IMR-90 (cell line): Measurements from ENCODE around the gene IMMT. TPM values are rescaled to one million over a fixed set of nuclear protein-coding genes. Genes with fewer than 3 reads are reported as not detected.

ENCODE experiments used
- ATAC-seq: fragments of 200-7000 bp; cut with Tn5 transposase; 2 replicates; pipeline ENCODE4 v1.9.1; 2020; ENCODE audit warnings: low read depth, mild to moderate bottlenecking, moderate library complexity
- BruUV-seq: library from RNA; stranded (reverse); fragments of 400-500 nt; replicated peaks from 2 replicates; lab custom pipeline; 2021; lab: Mats Ljungman, UMichigan
- CTCF ChIA-PET: fragments of 300-600 bp; formaldehyde crosslinking; extraction: SDS; loops from one replicate; lab custom pipeline; 2021; ENCODE audit warnings: antibody characterized with exemption; lab: Yijun Ruan, JAX
- POLR2A ChIA-PET: fragments of 300-600 bp; sonication (Branson Sonifier 250); formaldehyde crosslinking; loops from one replicate; lab custom pipeline; 2022; ENCODE audit warnings: antibody characterized with exemption; ENCODE audit not compliant: unreplicated experiment; lab: Charles Lee
- DNase-seq: peaks from one replicate; pipeline ENCODE4 v3.0.0; 2013
- H2AFZ ChIP-seq: replicated peaks from 2 replicates; pipeline ENCODE3; 2013; ENCODE audit warnings: low read length, mild to moderate bottlenecking; ENCODE audit not compliant: poor library complexity
- H2AK5ac ChIP-seq: 2 replicates; pipeline ENCODE4 v1.6.1; 2013; ENCODE audit warnings: low read depth, low read length, inconsistent platforms
- H2AK9ac ChIP-seq: replicated peaks from 2 replicates; pipeline ENCODE3; 2013; ENCODE audit warnings: mild to moderate bottlenecking, low read depth, low read length, moderate library complexity; ENCODE audit not compliant: poor library complexity
- H2BK120ac ChIP-seq: 2 replicates; pipeline ENCODE4 v1.6.1; 2013; ENCODE audit warnings: low read depth, low read length, inconsistent platforms
- H2BK15ac ChIP-seq: 3 replicates; pipeline ENCODE4 v1.6.1; 2013; ENCODE audit warnings: low read depth, low read length, inconsistent platforms
- H2BK20ac ChIP-seq: 2 replicates; pipeline ENCODE4 v1.6.1; 2013; ENCODE audit warnings: low read depth, mild to moderate bottlenecking, inconsistent platforms, low read length, moderate library complexity
- H2BK5ac ChIP-seq: 2 replicates; pipeline ENCODE4 v1.6.1; 2013; ENCODE audit warnings: mild to moderate bottlenecking, low read depth, low read length, inconsistent platforms; ENCODE audit not compliant: poor library complexity, severe bottlenecking
- H3K14ac ChIP-seq: replicated peaks from 2 replicates; pipeline ENCODE4 v1.6.1; 2013; ENCODE audit warnings: low read depth, low read length, inconsistent platforms
- H3K18ac ChIP-seq: 2 replicates; pipeline ENCODE4 v1.6.1; 2013; ENCODE audit warnings: low read depth, low read length, control low read depth
- H3K23ac ChIP-seq: 2 replicates; pipeline ENCODE4 v1.6.1; 2013; ENCODE audit warnings: low read depth, low read length, inconsistent platforms
- H3K27ac ChIP-seq: 2 replicates; pipeline ENCODE4 v1.5.1; 2013; ENCODE audit warnings: mild to moderate bottlenecking, control low read depth, low read length; ENCODE audit not compliant: insufficient read depth
- H3K27me3 ChIP-seq: 2 replicates; pipeline ENCODE4 v1.6.1; 2013; ENCODE audit warnings: low read length; ENCODE audit not compliant: control insufficient read depth, insufficient read depth
- H3K36me3 ChIP-seq: 2 replicates; pipeline ENCODE4 v1.6.1; 2013; ENCODE audit warnings: low read length, mixed read lengths; ENCODE audit not compliant: control insufficient read depth, insufficient read depth
- H3K4ac ChIP-seq: 2 replicates; pipeline ENCODE4 v1.6.1; 2013; ENCODE audit warnings: low read depth, low read length, inconsistent platforms
- H3K4me1 ChIP-seq: 2 replicates; pipeline ENCODE4 v1.6.1; 2013; ENCODE audit warnings: low read length, mixed read lengths; ENCODE audit not compliant: control insufficient read depth, insufficient read depth
- H3K4me2 ChIP-seq: 2 replicates; pipeline ENCODE4 v1.6.1; 2013; ENCODE audit warnings: low read depth, mild to moderate bottlenecking, control low read depth, low read length, moderate library complexity
- H3K4me3 ChIP-seq: 2 replicates; pipeline ENCODE4 v1.5.1; 2013; ENCODE audit warnings: low read depth, mild to moderate bottlenecking, control low read depth, low read length, moderate library complexity; ENCODE audit not compliant: insufficient read depth
- H3K56ac ChIP-seq: 2 replicates; pipeline ENCODE4 v1.6.1; 2013; ENCODE audit warnings: low read length, inconsistent platforms; ENCODE audit not compliant: insufficient read depth; ENCODE audit errors: extremely low read depth
- H3K79me1 ChIP-seq, 2 experiments: 2 replicates each; pipeline ENCODE4 v1.6.1; 2013; ENCODE audit warnings: low read length in 2 of 2, inconsistent platforms in 1 of 2, low read depth in 1 of 2
- H3K9ac ChIP-seq: 2 replicates; pipeline ENCODE4 v1.6.1; 2013; ENCODE audit warnings: low read depth, low read length, control low read depth
- H3K9me1 ChIP-seq: 2 replicates; pipeline ENCODE4 v1.6.1; 2013; ENCODE audit warnings: low read length, inconsistent platforms; ENCODE audit not compliant: insufficient read depth
- H3K9me3 ChIP-seq: 2 replicates; pipeline ENCODE4 v1.6.1; 2013; ENCODE audit warnings: low read length; ENCODE audit not compliant: control insufficient read depth, insufficient read depth
- H4K20me1 ChIP-seq: 2 replicates; pipeline ENCODE4 v1.6.1; 2013; ENCODE audit warnings: low read length, inconsistent platforms; ENCODE audit not compliant: insufficient read depth
- H4K5ac ChIP-seq: 2 replicates; pipeline ENCODE4 v1.6.1; 2013; ENCODE audit warnings: mild to moderate bottlenecking, low read depth, low read length, control low read depth
- H4K8ac ChIP-seq, 2 experiments: 2 replicates each; pipeline ENCODE4 v1.6.1; 2013; ENCODE audit warnings: low read depth in 2 of 2, low read length in 2 of 2, control low read depth in 1 of 2, inconsistent platforms in 1 of 2
- H4K91ac ChIP-seq: 2 replicates; pipeline ENCODE4 v1.6.1; 2013; ENCODE audit warnings: low read depth, low read length, inconsistent platforms; ENCODE audit not compliant: insufficient read depth
- CHD1 ChIP-seq: IDR thresholded peaks from 2 replicates; pipeline ENCODE4 v1.6.1; 2012; ENCODE audit warnings: low read depth, low read length, improper control_type of control experiment
- CTCF ChIP-seq: conservative IDR thresholded peaks from 2 replicates; pipeline ENCODE4 v1.5.1; 2012; ENCODE audit warnings: mild to moderate bottlenecking, low read depth, low read length, improper control_type of control experiment
- ELK1 ChIP-seq: fragments of 150-350 bp; IDR thresholded peaks from 2 replicates; pipeline ENCODE4 v1.6.1; 2016; ENCODE audit warnings: low read depth, mild to moderate bottlenecking, low read length, moderate library complexity, borderline replicate concordance
- MAFK ChIP-seq: IDR thresholded peaks from 2 replicates; pipeline ENCODE4 v1.6.1; 2012; ENCODE audit warnings: low read depth, low read length, improper control_type of control experiment
- MAZ ChIP-seq: IDR thresholded peaks from 2 replicates; pipeline ENCODE4 v1.6.1; 2012; ENCODE audit warnings: low read depth, mild to moderate bottlenecking, low read length, improper control_type of control experiment, moderate library complexity, borderline replicate concordance
- MXI1 ChIP-seq: IDR thresholded peaks from 2 replicates; pipeline ENCODE4 v1.6.1; 2012; ENCODE audit warnings: low read depth, mild to moderate bottlenecking, low read length, moderate library complexity, borderline replicate concordance
- NFE2L2 ChIP-seq: fragments of 150-350 bp; IDR thresholded peaks from 2 replicates; pipeline ENCODE4 v1.6.1; 2016; ENCODE audit warnings: low read depth, mild to moderate bottlenecking, low read length
- POLR2A ChIP-seq: IDR thresholded peaks from 2 replicates; pipeline ENCODE4 v1.6.1; 2012; ENCODE audit warnings: mild to moderate bottlenecking, low read depth, low read length
- RFX5 ChIP-seq: IDR thresholded peaks from 2 replicates; pipeline ENCODE4 v1.8.0; 2012; ENCODE audit warnings: low read depth, mild to moderate bottlenecking, low read length, moderate library complexity
- USF2 ChIP-seq: fragments of 150-350 bp; IDR thresholded peaks from 2 replicates; pipeline ENCODE4 v1.6.1; 2017; ENCODE audit warnings: mild to moderate bottlenecking, antibody characterized with exemption, low read length, low read depth
- WGBS, 2 experiments: methylation state at CpG; one replicate each; pipeline versions ENCODE4 v1.1.5 to v1.1.7; 2013; ENCODE audit warnings: missing lambda C conversion rate in 2 of 2; ENCODE audit not compliant: insufficient read length in 1 of 2; ENCODE audit errors: extremely low coverage in 2 of 2; 5-methylcytosine and 5-hydroxymethylcytosine counted together
- dilution Hi-C: fragments of 300-500 bp; cut with HindIII; formaldehyde crosslinking; loops from one replicate; pipeline ENCODE4 v1.14.3; 2018; ENCODE audit warnings: low sequenced_read_pairs; ENCODE audit not compliant: unreplicated experiment
- in situ Hi-C: fragments of 300-500 bp; cut with MboI; formaldehyde crosslinking; loops from 3 replicates; pipeline ENCODE4 v1.14.3; 2019; ENCODE audit warnings: low sequenced_read_pairs, inconsistent platforms, mixed read lengths
- intact Hi-C: fragments of 100-400 bp; cut with micrococcal nuclease; formaldehyde crosslinking; loops from 2 replicates; pipeline ENCODE4 v1.10.0; 2022
- polyA plus RNA-seq, 3 experiments: library from polyadenylated mRNA; depleted of rRNA; stranded (reverse); fragments of >200 nt; gene quantifications; 2 replicates each; pipeline ENCODE4 v1.2.3, GENCODE V29; 2012; ENCODE audit warnings: low replicate concordance in 1 of 3
- total RNA-seq: library from RNA; depleted of rRNA; stranded (reverse); fragments of >200 nt; gene quantifications from 2 replicates; pipeline ENCODE4 v1.2.3, GENCODE V29; 2012

The IMMT gene
- total and polyA plus RNA-seq, 2 of the 4 experiments (the other 2 are of a cell fraction): 50.5 to 87.3 TPM

GRCh38 chr2:86233436-86233835 lies 38.2 kb upstream of the IMMT start:
- no peaks in the 10 kb centered on the region for H3K36me3 ChIP-seq
- intact Hi-C loops (no loop called here), dilution Hi-C loops (no loop called here), in situ Hi-C loops (no loop called here)
- H2BK5ac ChIP-seq: no peak overlapping the region
- no peak overlapping the region for H2BK20ac ChIP-seq
- no peaks in the 10 kb centered on the region for H3K9me3 ChIP-seq
- no peak overlapping the region for H2AFZ ChIP-seq
- H2BK120ac ChIP-seq: no peak overlapping the region
- H3K4me3 ChIP-seq: no peak overlapping the region
- no peak overlapping the region for H4K5ac ChIP-seq
- no peak overlapping the region for H4K8ac ChIP-seq
- no peak overlapping the region for H2AK5ac ChIP-seq
- H2BK15ac ChIP-seq: no peak overlapping the region
- no peaks in the 10 kb centered on the region for H3K4me1 ChIP-seq
- H3K27ac ChIP-seq: no peak overlapping the region
- DNase-seq (no peak), ATAC-seq (no peak)
- H3K23ac ChIP-seq: no peak overlapping the region
- no peak overlapping the region for H4K91ac ChIP-seq
- no peak overlapping the region for H3K14ac ChIP-seq
- no peak overlapping the region for H3K4me2 ChIP-seq
- 11% methylated on average over 1 of the region's 4 CpGs; no CpG with 5 or more reads in 1 of the 2 experiments for WGBS, 2 experiments
- ChIA-PET POLR2A (no interaction called here), CTCF (no interaction called here)
- H3K4ac ChIP-seq: no peak overlapping the region
- H3K9me1 ChIP-seq: no peaks in the 10 kb centered on the region
- H3K79me1 ChIP-seq: no peaks in the 10 kb centered on the region
- H2AK9ac ChIP-seq: no peak overlapping the region
- TF ChIP-seq CHD1 (no peak), ELK1 (no peak), POLR2A (no peak), MXI1 (no peak), USF2 (no peak), NFE2L2 (no peak), MAZ (no peak), RFX5 (no peak), CTCF (no peak), MAFK (no peak)
- peaks cover 17% of the 10 kb centered on the region for H3K27me3 ChIP-seq
- no TSS peak for BruUV-seq
- H4K20me1 ChIP-seq: no peaks in the 10 kb centered on the region
- H3K18ac ChIP-seq: no peak overlapping the region
- H3K9ac ChIP-seq: no peak overlapping the region
- no peak overlapping the region for H3K56ac ChIP-seq
